GM18508 (cell line): ENCODE measurements around the gene NFS1.

ENCODE experiments used
- ATAC-seq: cut with Tn5 transposase; IDR thresholded peaks from one replicate; pipeline ENCODE4 v1.9.1; 2021; ENCODE audit warnings: moderate number of reproducible peaks; ENCODE audit not compliant: insufficient read depth, unreplicated experiment

NFS1 gene

DNA sequence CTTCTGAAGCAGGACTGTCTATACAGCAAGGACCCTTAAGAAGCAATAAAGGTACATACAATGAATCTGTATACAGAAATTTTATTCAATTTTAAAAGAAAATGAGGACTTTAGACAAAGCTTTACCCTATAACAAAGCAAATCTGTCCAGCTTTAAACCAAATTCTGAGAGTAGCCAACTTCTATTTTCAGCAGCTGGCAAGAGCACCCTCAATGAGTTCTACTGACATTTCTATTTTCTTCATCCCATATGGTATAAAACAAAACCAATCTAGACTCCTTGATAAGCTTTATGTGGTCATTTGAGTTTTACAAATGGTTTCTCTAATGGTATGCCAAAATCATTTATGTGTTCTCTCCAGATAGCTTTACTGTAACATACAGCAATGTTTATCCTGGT is 47.2 kb downstream of the NFS1 start:
- ATAC-seq: no peak

DNA sequence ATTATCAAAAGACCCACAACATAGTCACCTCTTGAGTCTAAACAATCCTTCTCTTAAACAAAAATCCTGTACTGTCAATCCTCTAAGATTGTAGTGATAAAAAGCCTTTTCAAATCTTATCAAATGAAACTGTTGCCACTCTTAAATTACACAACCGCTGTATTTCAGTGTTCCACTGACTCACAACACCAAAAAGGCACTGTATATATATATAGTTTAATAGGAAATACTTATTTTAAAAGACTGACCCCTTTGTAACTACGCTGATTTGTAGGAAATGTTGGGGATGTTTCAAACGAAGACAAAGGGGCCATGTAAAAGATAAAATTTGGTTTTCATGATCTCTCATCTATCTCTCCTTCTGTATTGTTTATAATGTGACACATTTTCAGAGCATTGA is 48.5 kb downstream of the NFS1 start:
- ATAC-seq: no peak

DNA sequence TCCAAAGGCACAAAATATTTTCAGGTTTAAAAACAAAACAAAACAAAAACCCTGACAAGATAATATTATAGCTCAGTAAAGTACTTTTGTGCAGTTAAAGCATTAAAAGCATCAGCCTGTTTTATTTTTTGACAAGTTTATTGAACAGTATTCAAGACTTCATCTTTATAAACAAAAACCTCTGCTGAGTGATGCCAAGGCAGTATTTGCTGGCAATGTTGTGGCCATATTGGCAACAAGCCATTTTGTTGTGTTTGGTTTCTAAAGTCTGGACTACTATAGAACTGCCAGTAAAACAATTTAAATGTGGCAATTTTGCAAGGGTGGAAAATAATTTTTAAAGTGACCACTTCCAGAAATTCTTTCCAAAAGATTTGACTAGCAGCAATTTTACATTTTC is 50.3 kb downstream of the NFS1 start:
- no peak for ATAC-seq

DNA sequence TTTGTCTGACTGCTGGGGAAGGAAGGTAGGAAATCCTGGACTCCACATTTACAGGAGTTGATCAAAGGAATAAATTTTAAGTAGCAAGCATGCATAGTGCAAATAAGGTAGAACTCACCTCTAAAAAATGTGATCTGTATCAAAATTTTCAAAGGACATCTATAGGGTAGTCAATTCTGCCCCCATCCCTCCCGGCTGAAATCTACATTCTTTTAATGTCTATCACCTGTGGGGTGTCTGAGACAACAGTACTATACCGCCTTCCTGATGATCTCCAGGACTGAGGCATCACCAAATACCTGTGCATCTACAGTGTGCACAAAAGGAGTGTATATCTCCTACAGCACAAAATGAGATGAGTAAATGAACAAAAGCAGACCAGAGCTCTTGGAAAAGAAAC is 54.3 kb downstream of the NFS1 start:
- ATAC-seq: no peak

GRCh38 chr20:35643045-35643444 is 56.1 kb downstream of the NFS1 start:
- ATAC-seq: no peak

DNA sequence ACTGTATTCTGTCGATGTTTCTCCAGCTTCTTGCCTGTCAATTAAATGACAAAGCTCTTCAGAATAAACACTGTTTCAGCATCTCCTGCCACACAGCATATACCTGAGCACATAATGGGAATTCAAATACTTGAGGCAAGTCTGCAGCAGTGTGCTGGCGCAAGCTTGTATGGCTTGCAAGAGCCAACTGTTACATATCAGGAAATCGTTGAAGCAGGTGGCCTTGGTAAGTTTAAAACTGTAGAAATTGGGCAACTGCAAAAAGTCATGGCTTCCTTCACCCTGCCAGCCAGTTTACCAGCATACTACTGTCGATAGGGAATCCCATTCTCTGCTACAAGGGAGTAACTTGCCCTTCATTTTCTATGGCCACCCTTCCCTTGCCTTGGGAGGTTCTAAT is 57.4 kb downstream of the NFS1 start:
- no peak for ATAC-seq

GRCh38 chr20:35640724-35641123 is 58.4 kb downstream of the NFS1 start:
- ATAC-seq: no peak

- no peak for ATAC-seq
Observed at GRCh38 chr20:35638751-35639150, 60.4 kb downstream of the NFS1 start.

DNA sequence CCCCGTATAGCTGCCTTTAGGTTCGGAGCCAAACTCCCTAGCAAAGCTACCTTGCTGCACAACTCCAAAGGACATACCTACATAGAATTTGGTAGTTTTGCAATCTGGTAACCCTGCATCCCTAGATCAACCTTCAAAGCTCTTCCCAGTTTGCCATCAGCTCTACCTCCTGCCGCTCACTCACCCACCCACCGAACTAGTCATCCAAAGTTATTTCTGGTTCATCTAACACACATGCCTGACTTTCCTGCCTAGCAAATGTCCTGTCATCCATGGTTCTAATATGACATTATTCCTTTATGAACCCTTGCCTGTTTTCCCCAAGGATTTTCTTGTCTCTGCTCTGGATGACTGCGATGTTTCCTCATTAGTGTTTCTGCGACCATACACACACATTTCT is 61.9 kb downstream of the NFS1 start:
- no peak for ATAC-seq

- ATAC-seq: no peak
Observed at GRCh38 chr20:35636095-35636494, 63.1 kb downstream of the NFS1 start.

- ATAC-seq: no peak
Observed at GRCh38 chr20:35635652-35636051, 63.5 kb downstream of the NFS1 start.

DNA sequence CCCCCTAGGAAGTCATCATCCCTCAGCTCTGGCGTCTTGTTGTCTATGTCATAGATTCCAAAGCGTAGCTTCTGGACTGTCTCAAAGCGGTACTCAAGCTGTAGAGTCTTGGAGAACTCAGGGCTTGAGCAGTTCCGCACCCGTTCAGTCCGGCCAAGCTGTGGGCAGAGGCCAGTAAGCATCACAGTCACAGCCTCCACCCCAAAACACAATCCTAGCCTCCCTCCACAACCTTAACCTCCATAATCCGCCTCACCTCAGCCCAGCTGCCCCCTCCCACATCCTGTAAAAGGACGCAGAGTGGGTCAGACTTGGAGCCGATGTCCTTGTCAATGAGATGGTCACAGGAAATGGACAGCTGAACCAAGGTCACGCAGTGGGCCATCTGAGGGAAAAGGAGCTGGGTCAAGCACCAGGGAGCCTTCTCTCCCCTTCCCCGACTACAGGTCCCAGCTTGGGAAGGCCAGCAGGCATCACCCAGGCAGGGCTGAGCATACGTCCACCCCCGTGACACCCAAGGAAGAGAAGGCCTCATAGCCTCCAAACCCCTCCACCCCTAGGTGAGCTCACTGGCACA is 66.5 kb downstream of the NFS1 start:
- no peak for ATAC-seq

GRCh38 chr20:35630636-35631035 is 68.5 kb downstream of the NFS1 start:
- no peak for ATAC-seq

DNA sequence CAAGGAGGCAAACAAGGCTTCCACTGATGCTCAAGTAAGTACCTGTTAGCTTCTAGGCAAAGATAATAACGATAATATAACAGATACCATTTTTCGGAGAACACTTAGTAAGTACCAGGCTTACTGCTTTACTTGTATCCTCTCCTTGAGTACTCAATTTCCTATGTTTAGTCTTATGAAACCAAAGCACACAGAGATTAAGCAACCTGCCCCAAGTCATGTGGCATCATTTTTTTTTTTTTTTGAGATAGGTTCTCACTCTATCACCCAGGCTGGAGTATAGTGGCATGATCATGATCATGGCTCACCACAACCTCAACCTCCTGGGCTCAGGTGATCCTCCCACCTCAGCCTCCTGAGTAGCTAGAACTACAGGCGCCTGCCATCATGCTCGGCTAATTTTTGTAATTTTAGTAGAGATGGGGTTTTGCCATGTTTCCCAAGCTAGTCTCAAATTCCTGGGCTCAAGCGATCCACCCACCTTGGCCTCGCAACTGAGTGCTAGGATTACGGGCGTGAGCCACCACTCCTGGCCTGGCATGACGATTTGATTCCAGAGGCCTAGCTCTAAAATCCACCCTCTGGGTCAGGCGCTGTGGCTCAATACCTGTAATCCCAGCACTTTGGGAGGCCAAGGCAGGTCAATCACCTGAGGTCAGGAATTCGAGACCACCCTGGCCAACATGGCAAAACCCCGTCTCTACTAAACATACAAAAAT is 69.6 kb downstream of the NFS1 start:
- no peak for ATAC-seq

GRCh38 chr20:35627121-35627520 is 72.0 kb downstream of the NFS1 start:
- no peak for ATAC-seq

- no peak for ATAC-seq
Observed at GRCh38 chr20:35626386-35627001, 72.7 kb downstream of the NFS1 start.

DNA sequence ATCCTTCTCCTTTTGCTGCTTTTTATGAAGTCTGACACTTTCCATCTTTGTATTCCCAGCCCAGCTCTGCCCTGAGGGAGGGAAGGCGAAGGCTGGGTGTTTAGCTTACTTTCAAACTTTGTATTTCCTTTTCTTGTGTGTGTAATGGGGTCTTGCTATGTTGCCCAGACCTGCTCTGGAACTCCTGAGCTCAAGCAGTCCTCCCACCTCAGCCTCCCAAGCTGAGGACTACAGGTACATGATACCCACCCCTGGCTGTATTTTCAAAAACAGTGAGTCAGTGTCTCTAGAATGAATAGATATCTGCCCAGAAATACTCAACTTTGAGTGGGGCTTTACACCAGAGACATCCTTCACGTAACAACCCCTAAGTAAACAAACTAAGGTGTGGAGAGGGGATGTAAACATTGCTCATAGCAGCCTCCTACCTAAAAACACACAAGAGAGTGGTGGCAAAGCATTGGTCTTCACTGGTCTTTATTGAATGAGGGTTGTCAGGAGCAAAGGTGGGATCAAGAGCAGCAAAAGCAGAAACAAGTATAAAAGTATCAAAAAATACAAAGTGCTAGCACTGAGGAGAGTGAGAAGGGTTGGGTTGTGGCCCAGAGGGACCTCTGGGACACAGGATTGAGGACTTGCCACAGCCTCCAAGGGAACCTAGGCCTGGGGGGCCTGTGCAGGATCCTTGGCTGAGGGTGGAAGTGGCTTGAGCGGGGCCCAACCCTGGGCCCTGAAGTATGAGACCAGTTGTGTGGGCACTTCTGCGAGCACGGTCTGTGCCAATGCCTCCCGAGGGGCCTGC is 73.4 kb downstream of the NFS1 start:
- no peak for ATAC-seq

GRCh38 chr20:35621560-35621946 is 77.6 kb downstream of the NFS1 start:
- no peak for ATAC-seq

GRCh38 chr20:35620818-35621559 is 78.2 kb downstream of the NFS1 start:
- no peak for ATAC-seq
